Dermis blood vessel endothelial cell (primary cell): Measurements from ENCODE around the gene CYP8B1. TPM values are rescaled to one million over a fixed set of nuclear protein-coding genes. Genes with fewer than 3 reads are reported as not detected.
A peak's percentile ranks its signal among the peaks of the same experiment; 100 is the strongest.

Experiments
- DNase-seq: peaks from one replicate; pipeline ENCODE4 v3.0.0; 2010
- total RNA-seq: library from RNA; depleted of rRNA; stranded (reverse); fragments of >200 nt; gene quantifications from 2 replicates; pipeline ENCODE4 v1.2.3, GENCODE V29; 2014

The CYP8B1 gene
- not detected in 2 replicates for total RNA-seq

DNA sequence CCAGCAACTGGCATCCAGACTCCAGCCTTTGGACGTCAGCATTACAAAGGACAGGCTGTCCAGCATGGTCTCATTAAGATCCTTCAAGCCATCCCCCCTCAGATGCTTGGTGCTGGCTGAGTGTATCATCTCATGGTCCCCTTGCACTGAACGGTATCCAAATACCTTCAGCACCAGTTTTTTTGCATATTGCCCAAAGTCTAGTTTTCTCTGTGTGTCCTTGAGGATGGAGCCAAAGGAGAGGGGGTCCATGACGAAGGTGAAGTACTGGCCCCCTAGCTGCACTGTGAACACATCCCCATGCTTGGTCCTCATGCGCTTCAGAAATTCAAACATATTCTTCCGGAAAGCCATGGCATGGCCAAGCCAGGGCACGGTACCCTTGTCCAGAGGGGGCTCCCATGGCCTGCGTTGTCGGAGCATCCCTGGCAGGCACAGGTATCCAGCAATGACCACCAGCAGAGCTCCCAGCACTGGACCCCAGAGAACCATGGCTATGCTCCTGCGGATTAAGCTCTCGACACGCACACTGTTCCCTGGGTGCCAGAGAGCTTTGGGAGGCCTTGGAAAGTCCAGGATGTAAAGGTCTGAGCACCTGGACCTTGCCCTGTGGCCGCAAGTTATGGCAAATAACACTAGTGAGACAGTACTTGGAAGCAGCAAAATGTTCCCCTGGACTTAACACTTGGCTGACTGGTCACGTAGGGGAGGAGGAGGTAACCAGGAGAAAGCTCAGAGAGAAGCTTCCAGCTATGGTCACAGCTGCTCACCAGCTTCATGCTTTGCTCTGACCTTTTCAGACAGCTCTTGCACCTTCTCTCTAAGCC lies at the start of gene CYP8B1:
TSS of gene CYP8B1 (minus strand) at position 555 of the 827 bp plus-strand sequence. CDS start at position 492, 63 bp downstream.
- DNase-seq = no peak

DNA sequence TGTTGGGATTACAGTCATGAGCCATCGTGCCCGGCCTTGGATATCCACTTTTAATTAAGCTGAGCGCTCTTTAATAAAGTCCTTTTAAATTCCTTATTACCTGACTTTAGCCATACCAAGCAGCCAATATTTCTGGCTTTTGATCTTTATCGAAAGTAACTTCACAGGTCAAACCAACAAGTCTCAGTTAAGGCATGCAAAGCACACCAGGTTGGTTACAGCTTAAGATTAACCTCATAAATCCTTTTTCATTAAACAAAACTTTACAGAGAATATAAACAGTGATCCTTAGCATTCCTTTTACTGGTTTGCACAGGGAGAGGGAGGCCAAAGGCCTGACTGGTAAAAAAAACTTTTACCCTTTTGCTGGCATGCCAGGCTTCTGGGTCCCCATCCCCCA lies 47.9 kb upstream of the CYP8B1 start:
- DNase-seq = no peak

GRCh38 chr3:42914771-42915515 lies 39.3 kb upstream of the CYP8B1 start:
- DNase-seq = no peak

GRCh38 chr3:42911551-42911950 lies 35.9 kb upstream of the CYP8B1 start:
- DNase-seq = no peak

DNA sequence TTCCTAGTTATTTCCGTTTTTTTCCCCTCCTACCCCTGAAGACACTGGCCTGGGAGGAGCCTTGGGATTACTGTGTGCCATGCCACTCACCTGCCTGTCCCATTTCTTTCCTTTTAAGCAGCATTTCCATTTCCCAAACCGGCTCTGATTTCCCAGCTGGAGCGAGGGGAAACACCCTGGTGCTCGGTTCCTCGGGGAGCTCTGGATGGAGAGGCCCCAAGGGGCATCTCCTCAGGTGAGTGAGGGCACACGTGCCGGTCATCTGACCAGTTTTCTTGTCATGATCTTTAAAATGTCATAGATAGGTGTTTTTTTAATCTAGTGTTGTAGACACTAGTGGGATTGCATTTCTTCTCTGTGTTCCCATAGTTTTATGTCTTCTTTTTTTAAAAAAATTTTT lies 33.0 kb upstream of the CYP8B1 start:
- no peak for DNase-seq

DNA sequence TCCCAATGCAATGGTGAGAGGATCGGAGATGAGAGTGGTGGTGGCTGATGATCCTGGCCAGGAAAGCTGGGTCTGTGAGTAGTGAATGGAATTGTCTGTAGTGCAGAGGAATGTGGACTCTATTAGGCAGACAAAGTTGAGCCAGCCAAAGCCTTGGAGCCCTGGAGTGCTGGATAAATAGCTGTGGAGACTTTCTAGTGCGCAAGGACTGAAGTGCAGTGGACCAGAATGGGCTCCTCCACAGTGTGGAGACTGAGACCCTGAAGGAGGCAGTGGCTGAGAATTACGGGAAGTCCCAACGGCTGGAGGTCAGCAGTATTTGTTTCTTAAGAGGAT lies 31.1 kb upstream of the CYP8B1 start:
- no peak for DNase-seq

- DNase-seq = peak; percentile 5
Observed at GRCh38 chr3:42906070-42906847, 30.6 kb upstream of the CYP8B1 start, which contains the start of gene ZNF662. ZNF662 (plus strand) TSS chr3:42906142; CDS start chr3:42908115, 1,973 bp downstream.

DNA sequence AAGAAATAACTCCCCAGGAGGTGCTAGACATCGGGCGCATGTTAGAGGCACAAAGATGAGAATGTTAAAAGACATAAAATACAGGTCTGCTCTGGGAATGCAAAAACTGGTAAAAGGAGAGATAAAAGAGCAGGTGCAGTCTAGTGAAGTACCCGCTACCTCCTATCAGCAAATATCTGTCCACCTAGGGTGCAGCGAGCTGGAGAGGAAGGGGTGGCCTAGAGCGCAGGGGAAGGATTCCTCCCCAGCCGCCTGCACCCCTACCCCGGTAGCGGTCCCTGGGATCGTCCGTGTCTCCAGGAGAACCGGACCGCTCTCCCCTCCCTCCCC lies 30.0 kb upstream of the CYP8B1 start:
- no peak for DNase-seq

DNA sequence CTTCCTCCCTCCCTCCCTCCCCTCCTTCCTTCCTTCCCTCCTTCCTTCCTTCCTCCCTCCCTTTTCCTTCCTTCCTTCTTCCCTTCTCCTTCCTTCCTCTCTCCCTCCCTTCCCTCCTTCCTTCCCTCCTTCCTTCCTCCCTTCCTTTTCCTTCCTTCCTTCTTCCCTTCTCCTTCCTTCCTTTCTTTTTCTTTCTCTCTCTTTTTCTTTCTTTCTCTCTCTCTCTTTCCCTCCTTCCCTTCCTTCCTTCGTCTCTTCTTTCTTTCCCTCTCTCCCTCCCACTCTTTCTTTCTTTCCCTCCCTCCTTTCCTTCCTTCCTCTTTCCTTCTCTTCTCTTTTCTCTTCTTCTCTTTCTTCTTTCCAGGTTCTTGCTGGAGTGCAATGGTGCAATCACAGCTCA lies 28.4 kb upstream of the CYP8B1 start:
- no peak for DNase-seq

- no peak for DNase-seq
Observed at GRCh38 chr3:42902257-42902656, 26.6 kb upstream of the CYP8B1 start.

DNA sequence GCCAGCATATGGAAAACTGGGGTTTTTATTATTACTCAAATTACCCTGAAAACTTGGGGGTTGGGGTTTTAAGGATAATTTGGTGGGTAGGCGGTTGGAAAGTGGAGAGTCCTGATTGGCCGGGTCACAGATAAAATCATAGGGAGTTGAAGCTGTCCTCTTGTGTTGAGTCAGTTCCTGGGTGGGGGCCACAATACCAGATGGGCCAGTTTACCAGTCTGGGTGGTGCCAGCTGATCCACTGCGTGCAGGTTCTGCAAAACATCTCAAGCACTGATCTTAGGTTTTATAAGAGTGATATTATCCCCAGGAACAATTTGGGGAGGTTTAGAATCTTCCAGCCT lies 25.4 kb upstream of the CYP8B1 start:
- DNase-seq = no peak

DNA sequence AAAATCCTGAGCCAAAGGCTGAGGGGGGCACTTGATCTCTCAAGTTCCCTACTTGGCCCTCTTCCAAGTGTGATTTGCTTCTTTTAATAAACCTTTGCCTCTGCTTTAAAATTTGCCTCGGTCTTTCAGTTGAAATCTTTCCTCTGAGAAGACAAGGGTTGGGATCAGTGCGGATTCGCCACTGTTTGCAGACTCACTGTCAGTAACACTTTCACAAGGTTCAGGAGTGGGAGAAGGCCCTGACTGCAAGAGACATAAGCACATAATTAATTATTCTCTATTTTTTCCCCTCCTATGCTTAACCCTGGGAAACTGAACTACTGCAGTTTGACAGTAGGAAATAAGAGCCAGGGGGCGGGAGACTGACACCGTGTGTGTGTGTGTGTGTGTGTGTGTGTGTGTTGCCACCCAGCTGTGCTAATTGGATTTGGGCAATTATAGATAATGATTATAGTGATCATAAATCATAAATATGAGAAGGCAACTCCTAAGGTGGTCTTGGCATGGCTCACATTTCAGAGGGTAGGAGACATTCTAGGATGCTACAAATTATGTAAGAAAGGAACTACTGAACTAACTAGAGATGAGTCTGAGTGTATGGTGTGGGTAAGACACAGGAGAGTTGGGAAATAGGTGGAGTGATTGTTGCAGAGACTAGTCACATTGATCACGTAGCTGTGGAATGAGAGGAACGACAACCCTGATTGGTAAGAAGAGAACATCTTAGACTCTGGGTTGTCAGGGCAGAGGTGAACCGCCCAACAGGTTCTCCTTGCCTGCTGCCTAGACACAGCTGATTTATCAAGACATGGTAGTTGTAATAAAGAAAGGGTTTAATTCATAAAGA lies 24.8 kb upstream of the CYP8B1 start:
- DNase-seq = no peak

- DNase-seq = no peak
Observed at GRCh38 chr3:42898896-42899675, 23.4 kb upstream of the CYP8B1 start.

DNA sequence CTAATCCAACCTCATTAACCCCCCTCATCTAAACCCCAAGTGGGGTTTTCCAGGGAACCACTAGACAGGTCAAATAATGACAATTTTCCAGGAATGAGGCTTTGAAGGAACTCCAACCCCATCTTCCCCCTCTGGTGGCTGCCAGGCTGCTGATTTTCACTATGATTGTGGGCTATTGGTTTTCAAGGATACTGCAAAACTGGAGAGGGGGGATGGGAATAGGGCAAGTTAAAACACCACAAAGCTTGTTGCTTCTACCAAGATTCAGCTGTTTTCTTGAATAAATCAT lies 19.8 kb upstream of the CYP8B1 start:
- DNase-seq = no peak

DNA sequence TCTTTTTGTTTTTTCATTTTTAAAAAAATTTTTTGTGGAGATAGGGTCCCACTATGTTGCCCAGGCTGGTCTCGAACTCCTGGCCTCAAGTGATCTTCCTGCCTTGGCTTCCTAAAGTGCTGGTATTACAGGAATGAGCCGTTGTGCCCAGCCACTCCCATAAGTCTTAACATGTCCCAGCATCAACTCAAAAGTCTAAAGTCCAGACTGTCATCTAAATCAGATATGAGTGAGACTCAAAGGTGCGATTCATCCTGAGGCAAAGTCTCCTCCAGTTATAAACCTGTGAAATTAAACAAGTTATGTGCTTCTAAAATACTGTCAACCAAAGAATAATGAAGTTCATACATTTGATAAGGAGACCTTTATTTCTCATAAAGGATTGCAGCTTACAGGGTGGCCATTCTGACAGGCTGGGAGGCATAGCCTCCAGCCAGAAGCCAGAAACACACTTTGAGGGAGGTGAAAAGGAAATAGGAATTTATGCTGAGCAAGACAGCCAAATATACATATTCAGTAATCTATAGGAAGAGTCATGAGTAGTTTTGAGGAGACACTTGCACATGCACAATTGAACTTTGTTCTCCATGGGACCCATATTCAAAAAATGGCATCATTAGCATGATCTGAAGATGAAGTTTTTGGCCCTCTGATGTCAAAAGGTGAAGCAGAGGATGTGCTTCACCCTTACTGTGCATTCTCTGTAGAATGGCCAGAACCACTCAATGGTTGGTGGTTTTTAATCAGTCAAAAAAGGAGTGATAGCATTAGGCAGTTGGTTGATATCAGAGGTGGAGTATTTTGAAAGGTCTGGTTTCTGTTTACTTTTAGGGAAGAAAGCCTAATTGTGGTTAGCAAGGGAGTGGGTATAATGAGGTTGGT lies 19.3 kb upstream of the CYP8B1 start:
- DNase-seq = no peak

- no peak for DNase-seq
Observed at GRCh38 chr3:42892807-42893206, 17.1 kb upstream of the CYP8B1 start.

GRCh38 chr3:42892169-42892568 lies 16.5 kb upstream of the CYP8B1 start:
- DNase-seq = no peak

DNA sequence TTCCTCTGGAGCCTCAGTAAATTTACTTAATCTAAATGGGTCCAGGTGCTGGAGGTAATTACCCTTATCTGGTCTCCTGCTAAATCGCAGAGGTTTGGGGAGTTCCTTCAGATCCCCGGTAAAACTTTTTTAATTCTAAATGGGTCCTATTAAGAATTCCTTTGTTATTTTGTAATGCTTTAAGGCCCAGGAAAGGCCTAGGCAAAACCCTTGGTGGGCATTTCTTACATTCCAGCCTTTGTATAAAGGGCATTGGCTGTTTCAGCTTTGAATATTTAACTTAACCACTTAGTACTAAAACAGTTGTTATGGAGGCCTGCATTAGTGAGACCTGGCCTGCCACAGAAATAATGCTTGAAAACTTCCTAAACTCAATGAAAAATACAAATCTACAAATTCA lies 15.4 kb upstream of the CYP8B1 start:
- DNase-seq = no peak

DNA sequence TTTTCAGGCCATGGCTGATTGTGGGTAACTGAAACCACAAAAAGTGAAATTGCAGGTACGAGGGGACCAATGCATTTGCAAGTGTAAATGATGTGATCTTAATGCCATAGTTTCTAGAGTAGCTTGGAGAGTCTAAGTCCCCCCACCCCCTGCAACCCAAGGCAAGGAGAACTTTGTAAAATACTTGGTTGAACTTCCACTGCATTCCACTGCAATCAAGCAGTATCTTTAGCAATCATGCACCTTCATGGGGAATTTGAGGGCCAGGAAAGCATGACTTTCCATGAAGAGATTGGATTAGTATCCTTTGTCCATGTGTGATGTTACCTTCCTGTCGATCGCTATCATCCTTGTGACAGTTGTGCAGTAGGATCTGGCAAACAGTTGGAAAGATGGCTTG lies 11.4 kb upstream of the CYP8B1 start:
- no peak for DNase-seq

DNA sequence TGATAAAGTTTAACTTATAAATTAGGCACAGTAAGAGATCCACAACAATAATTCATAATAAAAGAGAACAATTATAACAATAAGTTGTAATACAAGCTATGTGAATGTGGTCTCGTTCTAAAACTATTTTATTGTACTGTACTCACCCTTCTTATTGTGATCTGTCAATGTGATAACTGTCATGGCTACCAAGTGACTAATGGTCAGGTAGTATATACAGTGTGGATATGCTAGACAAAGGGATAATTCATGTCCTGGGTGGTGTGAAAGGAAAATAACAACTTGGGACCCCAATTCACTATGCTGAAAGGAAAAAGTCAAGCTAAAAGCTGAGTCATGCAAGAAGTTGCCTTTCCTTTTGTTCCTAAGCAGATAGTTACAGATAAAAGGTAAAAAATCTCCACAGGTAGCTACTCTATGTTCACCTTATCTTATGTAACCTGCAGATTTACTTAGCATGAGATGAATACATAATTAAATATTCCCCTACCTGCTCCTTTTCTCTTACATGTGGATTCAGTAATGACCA lies 10.7 kb upstream of the CYP8B1 start:
- no peak for DNase-seq

DNA sequence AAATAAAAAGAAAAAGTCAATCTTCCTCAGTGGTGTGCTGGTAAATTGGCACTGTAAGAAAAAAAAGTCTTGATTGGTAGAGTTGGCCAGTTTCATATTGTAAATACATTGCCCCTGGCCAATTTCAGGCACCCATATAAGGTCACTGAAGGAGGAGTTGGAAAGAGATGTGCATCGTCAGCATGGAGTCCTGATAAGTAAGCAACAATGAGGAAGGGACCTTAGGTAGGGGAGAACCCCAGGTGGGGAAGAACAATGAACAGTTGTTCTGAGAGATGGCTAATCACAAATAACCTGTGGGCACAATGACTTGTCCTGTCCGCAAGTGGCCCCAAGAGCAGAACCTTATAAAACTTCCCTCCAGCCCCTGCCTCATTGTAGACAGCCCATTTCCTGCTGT lies 8.6 kb upstream of the CYP8B1 start:
- no peak for DNase-seq
